HG03159 (cell line): ENCODE data around the gene LPP.

Source experiments
- ATAC-seq: cut with Tn5 transposase; IDR thresholded peaks from one replicate; pipeline ENCODE4 v1.9.1; 2021; ENCODE audit warnings: mild to moderate bottlenecking, moderate library complexity; ENCODE audit not compliant: unreplicated experiment

Gene LPP

GRCh38 chr3:188721312-188721711, 567.4 kb downstream of the LPP start:
- ATAC-seq, result no peak

- no peak for ATAC-seq
Observed at GRCh38 chr3:188721990-188722389, 568.0 kb downstream of the LPP start.

- ATAC-seq, result no peak
Observed at GRCh38 chr3:188722963-188723362, 569.0 kb downstream of the LPP start.

GRCh38 chr3:188727052-188727451, 573.1 kb downstream of the LPP start:
- no peak for ATAC-seq

GRCh38 chr3:188728371-188728896, 574.5 kb downstream of the LPP start:
- no peak for ATAC-seq

DNA sequence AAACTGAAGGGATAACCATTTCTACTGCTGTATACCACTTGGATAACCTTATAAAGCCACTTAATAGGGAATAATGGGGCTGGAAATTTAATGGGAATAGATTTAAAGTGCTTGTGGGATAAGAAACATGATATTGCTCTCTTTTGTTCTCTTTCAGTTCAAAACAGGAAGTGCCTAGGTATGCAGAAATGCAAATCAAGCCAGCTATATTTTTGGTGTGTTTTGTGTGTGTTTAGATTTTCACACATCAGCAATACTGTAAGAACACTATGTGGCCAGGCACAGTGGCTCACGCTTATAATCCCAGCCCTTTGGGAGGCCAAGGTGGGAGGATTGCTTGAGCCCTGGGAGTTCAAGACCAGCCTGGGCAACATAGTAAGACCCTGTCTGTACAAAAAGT, 575.5 kb downstream of the LPP start:
- ATAC-seq, result no peak

DNA sequence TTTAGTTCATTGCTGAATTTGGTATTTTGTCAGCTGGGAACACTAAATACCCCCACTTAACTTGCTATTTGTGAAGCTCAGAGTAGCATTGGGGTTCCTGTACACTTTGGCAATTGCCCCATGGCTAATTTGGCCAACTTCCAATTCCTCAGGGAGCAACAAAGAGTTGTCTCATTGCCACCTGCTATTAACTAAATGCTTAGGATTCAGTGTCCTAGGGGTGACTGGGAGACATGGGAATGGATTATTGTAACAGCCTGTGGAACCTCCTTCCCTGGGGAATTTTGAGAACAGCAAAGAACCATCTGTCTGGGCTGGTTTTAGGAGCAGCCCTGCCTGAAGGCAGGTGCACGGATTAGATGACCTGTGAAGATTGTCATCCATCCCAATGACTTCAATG, 580.4 kb downstream of the LPP start:
- no peak for ATAC-seq

- no peak for ATAC-seq
Observed at GRCh38 chr3:188739511-188739910, 585.6 kb downstream of the LPP start.

- no peak for ATAC-seq
Observed at GRCh38 chr3:188740010-188740409, 586.1 kb downstream of the LPP start.

DNA sequence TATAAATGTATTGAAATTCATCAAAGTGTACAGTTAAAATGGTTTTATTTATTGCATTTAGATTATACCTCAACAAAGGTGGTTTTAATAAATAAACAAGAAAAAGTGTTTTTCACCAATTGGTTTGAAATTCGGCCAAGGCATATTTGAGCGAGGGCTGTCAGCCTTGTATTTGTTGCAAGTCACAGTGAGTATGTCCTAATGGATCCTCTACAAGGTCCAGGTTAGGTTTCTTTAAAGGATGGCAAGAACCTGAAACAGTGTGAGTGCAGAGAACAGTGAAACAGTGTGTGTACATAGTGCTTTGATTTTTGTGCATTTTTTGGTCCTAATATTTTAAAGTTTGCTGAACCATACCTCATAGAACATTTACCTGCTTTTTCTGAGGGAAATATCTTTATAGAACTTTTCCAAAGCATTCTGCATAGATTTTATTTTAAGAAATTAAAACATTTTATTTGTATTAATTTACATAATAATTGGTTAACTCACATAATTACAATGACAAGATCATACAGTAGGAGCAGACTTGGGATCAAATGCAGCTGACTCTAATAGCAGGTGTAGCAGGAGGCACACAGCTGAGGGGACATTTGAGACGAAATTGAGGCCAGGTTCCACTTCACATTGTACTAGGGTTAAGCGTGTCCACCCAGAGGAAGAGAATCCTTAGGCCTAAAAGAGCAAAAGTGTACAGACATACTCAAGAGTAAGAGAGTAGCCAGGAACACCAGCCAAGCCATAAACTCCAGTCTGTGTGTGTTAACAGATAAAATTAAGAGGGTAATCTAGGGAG, 589.0 kb downstream of the LPP start:
- no peak for ATAC-seq

- ATAC-seq, result no peak
Observed at GRCh38 chr3:188744166-188744565, 590.2 kb downstream of the LPP start.

DNA sequence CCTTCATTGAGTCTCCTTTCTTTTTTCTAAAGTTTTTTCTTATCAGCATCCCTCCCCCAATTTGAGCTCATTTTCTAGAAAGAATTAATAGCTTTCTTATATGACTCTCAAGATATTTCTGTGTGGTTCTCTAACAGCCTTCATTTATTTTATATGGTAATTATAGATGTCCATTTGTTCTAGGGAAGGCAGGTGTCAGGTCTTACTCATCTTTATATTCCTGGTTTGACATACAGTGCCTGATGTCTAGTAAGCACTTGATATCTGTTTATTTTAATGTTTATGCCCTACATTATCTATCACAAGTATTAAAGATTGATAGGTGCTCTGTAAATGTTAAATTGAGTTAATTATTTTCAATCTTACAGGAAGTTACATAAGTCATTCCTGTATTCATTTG, 591.1 kb downstream of the LPP start:
- ATAC-seq, result no peak

GRCh38 chr3:188746291-188746783, 592.4 kb downstream of the LPP start:
- ATAC-seq, result no peak

DNA sequence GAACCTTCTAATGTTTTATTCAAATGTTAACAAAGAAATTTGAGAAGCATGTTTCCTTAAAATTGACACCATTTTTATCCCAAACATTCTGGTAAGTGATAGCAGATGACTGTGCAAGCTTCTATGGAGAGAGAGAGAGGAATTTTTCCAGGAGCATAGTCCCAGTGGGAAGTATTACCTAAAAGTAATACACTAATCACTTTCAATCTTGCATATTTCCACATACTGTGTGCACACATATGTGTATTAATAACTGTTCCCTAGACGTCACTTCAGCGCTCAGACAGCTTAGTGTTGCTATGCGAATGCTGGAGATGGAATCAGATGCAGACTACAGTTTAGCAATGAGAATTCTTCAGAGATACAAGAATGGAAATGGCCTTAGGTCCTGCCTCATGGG, 593.5 kb downstream of the LPP start:
- ATAC-seq, result no peak

GRCh38 chr3:188749010-188749617, 595.2 kb downstream of the LPP start:
- ATAC-seq, result peak; percentile 38

- ATAC-seq, result no peak
Observed at GRCh38 chr3:188749830-188750229, 595.9 kb downstream of the LPP start.

DNA sequence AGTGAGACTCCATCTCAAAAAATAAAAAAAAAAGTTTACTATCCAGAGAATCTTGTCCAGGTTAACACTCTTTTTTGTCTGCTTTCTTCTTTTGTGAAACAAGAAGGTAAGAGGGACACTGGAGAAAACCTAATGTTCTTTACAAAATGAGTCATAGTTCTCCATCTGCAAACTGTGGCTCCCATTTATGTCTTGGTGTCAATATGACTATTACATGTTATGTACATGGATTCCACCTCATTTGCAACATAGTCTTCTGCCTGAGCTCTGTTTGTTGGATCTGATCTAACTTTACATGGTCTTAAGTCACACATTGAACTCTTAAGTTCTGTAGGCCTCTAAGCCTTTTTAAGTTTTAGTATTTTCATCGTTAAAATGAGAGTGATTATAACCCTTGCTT, 596.7 kb downstream of the LPP start:
- ATAC-seq, result no peak

- ATAC-seq, result peak; percentile 40
Observed at GRCh38 chr3:188752850-188753249, 598.9 kb downstream of the LPP start.

DNA sequence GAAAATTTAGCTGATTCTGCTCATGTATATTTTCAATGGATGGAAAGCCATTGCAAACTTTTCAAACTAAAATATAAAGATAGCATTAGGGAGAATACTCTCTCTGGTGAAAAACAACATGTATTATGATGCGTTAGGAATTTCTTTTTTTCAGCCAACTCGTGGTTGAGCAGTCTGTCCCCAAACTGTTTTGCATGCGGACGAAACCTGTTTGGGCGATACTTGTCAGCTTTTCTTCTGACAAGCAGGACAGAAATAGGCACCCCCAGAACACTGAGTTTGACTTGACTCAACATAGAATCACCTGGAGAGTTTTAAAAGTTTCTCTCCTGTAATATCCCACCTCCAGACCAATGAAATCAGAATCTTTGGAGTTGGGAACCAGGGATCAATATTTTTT, 600.3 kb downstream of the LPP start:
- ATAC-seq, result peak; percentile 42

- ATAC-seq, result no peak
Observed at GRCh38 chr3:188756241-188756640, 602.3 kb downstream of the LPP start.

DNA sequence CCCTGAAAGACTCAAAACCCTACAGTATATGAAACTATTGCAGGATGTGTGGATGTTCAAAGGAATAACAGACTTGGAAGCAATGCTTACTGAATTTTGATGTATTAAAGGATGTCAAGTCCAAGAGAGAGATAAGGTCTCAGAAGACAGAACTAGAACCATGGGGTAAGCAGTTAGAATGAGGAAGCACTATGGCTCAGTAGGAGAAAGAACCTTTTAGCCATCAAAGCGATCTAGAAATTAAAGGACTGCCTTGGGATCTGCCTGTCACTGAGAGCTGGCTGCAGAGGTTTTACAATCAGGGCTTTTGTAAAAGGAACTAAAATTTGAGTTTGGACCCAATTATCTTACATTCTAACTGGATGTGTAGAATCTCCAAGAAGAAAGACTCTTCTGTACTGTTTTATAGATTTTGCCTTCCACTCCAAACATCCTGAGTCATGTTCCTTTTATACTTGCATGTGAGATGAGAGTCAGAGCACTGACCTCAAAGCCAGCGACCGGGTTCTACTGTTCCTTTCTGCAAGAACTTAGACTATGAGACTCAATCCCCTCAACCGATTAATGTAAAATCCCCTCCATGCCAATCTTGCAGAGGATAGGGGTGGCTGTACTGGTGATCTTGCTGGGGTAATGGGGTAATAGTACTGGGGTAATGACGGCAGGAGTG, 605.5 kb downstream of the LPP start:
- ATAC-seq, result no peak

GRCh38 chr3:188760408-188760807, 606.5 kb downstream of the LPP start:
- no peak for ATAC-seq
